Sigmoid colon (tissue), 3 donors: Measurements from ENCODE around the gene SMARCAL1.

Source experiments
- POLR2A ChIP-seq, 2 donors: fragments of 450-650 bp; IDR thresholded peaks; one replicate each; pipeline ENCODE4 v1.6.1; 2016; ENCODE audit warnings: antibody characterized with exemption in 2 of 2, mild to moderate bottlenecking in 2 of 2, moderate library complexity in 2 of 2
- TF ChIP-seq, protein P1 (sequence below), 4 experiments: fragments of 450-650 bp in 3 of 4; fragments of 200-600 bp in 1 of 4; IDR thresholded peaks; one replicate each; pipeline ENCODE4 v1.5.1; 2016 to 2019; ENCODE audit warnings: antibody characterized with exemption in 4 of 4, mild to moderate bottlenecking in 3 of 4, moderate library complexity in 2 of 4

DNA sequence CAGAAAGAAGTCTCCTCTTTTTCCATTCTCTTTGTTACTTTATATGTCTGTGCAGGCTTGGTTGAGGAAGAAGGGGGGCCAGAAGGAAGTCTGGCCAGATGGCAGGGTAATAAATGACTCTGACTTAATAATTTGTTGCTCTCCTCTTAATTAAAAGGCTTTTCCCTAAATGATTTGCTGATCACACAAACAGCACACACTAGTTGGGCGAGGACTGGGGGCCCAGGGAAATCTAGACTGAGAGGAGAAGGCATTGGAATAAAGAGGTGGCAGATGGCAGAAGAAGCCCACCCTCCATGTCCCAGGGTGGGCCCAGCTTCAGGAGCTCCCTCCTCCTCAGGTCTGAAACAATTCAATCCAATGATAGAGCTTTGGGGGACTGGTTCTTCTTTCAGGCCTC is 12.7 kb upstream of the SMARCAL1 start:
- TF ChIP-seq POLR2A (IDR thresholded peaks at IDR 0.05), result no peak
- TF ChIP-seq, protein P1, sequence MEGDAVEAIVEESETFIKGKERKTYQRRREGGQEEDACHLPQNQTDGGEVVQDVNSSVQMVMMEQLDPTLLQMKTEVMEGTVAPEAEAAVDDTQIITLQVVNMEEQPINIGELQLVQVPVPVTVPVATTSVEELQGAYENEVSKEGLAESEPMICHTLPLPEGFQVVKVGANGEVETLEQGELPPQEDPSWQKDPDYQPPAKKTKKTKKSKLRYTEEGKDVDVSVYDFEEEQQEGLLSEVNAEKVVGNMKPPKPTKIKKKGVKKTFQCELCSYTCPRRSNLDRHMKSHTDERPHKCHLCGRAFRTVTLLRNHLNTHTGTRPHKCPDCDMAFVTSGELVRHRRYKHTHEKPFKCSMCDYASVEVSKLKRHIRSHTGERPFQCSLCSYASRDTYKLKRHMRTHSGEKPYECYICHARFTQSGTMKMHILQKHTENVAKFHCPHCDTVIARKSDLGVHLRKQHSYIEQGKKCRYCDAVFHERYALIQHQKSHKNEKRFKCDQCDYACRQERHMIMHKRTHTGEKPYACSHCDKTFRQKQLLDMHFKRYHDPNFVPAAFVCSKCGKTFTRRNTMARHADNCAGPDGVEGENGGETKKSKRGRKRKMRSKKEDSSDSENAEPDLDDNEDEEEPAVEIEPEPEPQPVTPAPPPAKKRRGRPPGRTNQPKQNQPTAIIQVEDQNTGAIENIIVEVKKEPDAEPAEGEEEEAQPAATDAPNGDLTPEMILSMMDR (IDR thresholded peaks at IDR 0.05), result no peak
